ENCODE results near the gene OR2F2.

OR2F2 gene

DNA sequence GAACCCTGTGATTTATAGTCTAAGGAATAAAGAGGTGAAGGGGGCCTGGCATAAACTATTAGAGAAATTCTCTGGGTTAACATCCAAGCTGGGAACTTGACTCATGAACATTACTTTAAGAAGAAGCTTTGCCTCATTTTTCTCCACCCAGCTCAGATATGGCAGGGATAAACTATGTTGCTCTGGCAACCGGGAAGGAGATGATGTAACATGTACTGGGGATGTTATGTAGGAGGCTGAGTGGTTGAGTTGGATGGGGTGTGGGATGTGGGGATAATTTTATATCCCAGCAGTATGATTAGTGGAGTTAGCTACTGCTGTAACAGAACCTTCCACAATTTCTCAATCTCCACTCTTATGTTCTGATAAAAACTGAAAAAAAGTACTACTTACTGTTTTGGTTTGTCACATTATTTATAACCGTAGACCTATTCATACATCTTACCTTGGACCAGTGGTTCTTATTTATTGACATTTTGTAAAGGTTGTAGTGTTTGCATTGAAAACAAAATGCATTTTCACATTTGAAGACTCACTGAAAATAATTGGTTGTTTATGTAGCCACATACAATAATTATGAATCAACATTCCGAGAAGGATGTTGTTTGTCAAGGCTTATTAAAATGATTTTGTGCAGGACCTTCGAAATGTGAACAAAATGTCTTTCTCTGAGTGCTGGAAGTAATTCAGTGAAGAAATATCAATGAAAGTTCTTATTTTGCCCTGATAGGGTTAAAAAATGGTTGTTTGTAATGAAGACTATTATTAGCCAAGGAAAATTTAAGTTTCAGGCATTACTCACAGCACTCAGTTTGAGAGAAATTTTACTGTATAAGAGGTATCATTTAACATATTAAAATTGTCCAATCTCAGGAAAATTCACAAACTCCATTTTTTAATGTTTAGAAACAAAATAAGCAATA is 1.3 kb downstream of the OR2F2 start:
- no peak overlapping the region for H3K9ac ChIP-seq (ENCODE audit: low read depth, low read length, poor library complexity, severe bottlenecking)
- no peaks in the 10 kb centered on the region for H3K36me3 ChIP-seq (ENCODE audit: insufficient read depth, low read length)
- no peaks in the 10 kb centered on the region for H4K20me1 ChIP-seq (ENCODE audit: insufficient read depth, low read length, poor library complexity, severe bottlenecking)
- no peaks in the 10 kb centered on the region for H3F3A ChIP-seq (ENCODE audit: low read depth)
- TF ChIP-seq, protein P1, sequence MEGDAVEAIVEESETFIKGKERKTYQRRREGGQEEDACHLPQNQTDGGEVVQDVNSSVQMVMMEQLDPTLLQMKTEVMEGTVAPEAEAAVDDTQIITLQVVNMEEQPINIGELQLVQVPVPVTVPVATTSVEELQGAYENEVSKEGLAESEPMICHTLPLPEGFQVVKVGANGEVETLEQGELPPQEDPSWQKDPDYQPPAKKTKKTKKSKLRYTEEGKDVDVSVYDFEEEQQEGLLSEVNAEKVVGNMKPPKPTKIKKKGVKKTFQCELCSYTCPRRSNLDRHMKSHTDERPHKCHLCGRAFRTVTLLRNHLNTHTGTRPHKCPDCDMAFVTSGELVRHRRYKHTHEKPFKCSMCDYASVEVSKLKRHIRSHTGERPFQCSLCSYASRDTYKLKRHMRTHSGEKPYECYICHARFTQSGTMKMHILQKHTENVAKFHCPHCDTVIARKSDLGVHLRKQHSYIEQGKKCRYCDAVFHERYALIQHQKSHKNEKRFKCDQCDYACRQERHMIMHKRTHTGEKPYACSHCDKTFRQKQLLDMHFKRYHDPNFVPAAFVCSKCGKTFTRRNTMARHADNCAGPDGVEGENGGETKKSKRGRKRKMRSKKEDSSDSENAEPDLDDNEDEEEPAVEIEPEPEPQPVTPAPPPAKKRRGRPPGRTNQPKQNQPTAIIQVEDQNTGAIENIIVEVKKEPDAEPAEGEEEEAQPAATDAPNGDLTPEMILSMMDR (conservative IDR thresholded peaks at IDR 0.05; ENCODE audit: low read length) = no peak
- TF ChIP-seq EZH2phosphoT487 (IDR thresholded peaks at IDR 0.05; ENCODE audit: borderline replicate concordance) = no peak
- H3K27me3 ChIP-seq (ENCODE audit: insufficient read depth, low read length, poor library complexity, severe bottlenecking) = no peaks in the 10 kb centered on the region
- H2AFZ ChIP-seq (ENCODE audit: low read length) = no peak overlapping the region
- no peaks in the 10 kb centered on the region for H3K79me2 ChIP-seq (ENCODE audit: insufficient read depth, low read length)
- H3K9me3 ChIP-seq (ENCODE audit: insufficient read depth, low read depth, low read length) = no peaks in the 10 kb centered on the region
- H3K4me2 ChIP-seq (ENCODE audit: low read depth, low read length, poor library complexity, severe bottlenecking) = no peak overlapping the region
- H3K4me1 ChIP-seq (ENCODE audit: insufficient read depth, low read length, poor library complexity, severe bottlenecking) = no peaks in the 10 kb centered on the region
- no peak overlapping the region for H3K4me3 ChIP-seq (ENCODE audit: low read length, poor library complexity, severe bottlenecking)
- no peaks in the 10 kb centered on the region for H3K9me2 ChIP-seq (replicated peaks; ENCODE audit: low read depth, low read length)

DNA sequence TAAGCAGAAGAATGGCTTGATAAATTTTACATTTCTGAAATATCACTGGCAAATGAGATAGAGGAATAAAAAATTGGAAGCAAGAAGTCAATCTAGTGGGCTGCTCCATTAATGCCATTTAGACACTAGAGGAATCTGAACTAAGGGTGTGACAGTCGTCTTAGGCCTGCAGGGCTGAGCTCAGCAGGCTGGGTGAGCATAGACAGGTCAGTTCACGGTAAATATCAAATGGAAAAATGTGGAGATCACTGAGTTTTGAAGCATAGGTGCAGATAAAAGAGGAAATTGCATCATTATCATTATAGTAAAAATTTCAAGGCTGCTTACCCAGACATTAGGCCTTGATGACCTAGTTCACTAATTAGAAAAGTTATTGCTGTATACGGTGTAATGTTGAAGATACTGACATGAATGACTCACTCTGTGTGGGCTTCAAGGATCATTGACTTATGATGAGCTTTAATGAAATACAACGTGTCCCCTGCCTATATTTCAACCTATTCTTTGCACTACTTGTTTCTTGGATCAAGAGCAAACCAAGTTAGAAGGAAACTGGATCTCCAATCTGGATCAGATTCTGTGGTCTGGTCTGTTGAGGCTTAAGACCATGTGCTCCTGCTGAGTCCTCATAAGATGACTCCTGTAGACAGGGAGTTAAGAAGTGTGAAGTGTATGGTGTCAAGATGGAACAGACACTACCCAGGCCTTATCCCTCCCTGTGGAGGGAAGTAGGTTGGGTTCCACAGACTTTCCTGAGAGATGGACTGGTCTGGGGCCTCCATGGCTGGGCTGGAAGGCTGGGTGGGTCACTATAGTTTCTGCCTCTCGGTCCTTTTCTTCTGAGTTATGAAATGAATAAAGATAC is 3.6 kb downstream of the OR2F2 start:
- no peaks in the 10 kb centered on the region for H3K27me3 ChIP-seq (ENCODE audit: insufficient read depth, low read length, poor library complexity, severe bottlenecking)
- no peak overlapping the region for H2AFZ ChIP-seq (ENCODE audit: low read length)
- H3K36me3 ChIP-seq (ENCODE audit: insufficient read depth, low read length) = no peaks in the 10 kb centered on the region
- TF ChIP-seq EZH2phosphoT487 (IDR thresholded peaks at IDR 0.05; ENCODE audit: borderline replicate concordance) = no peak
- TF ChIP-seq, protein P1 (conservative IDR thresholded peaks at IDR 0.05; ENCODE audit: low read length) = no peak
- H3K4me3 ChIP-seq (ENCODE audit: low read length, poor library complexity, severe bottlenecking) = no peak overlapping the region
- no peaks in the 10 kb centered on the region for H3K9me3 ChIP-seq (ENCODE audit: insufficient read depth, low read depth, low read length)
- no peaks in the 10 kb centered on the region for H3K79me2 ChIP-seq (ENCODE audit: insufficient read depth, low read length)
- H3K4me2 ChIP-seq (ENCODE audit: low read depth, low read length, poor library complexity, severe bottlenecking) = no peak overlapping the region
- H4K20me1 ChIP-seq (ENCODE audit: insufficient read depth, low read length, poor library complexity, severe bottlenecking) = no peaks in the 10 kb centered on the region
- no peaks in the 10 kb centered on the region for H3K4me1 ChIP-seq (ENCODE audit: insufficient read depth, low read length, poor library complexity, severe bottlenecking)
- H3K9me2 ChIP-seq (replicated peaks; ENCODE audit: low read depth, low read length) = no peaks in the 10 kb centered on the region
- H3K9ac ChIP-seq (ENCODE audit: low read depth, low read length, poor library complexity, severe bottlenecking) = no peak overlapping the region
- H3F3A ChIP-seq (ENCODE audit: low read depth) = no peaks in the 10 kb centered on the region

DNA sequence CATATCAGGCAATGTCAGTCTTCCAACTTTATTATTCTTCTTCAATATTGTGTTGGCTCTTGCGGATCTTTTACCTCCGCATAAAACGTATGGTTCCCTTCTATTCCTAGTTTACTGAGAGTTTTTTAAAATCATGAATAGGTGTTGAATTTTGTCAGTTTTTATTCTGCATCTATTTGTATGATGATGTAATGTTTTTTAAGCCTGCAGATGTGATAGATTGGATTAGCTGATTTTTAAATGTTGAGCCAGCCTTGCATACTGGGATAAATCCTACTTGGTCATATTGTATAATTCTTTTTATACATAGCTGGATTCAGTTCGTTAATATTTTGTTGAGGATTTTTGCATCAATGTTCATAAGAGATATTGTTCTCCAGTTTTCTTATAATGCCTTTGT is 10.4 kb downstream of the OR2F2 start:
- Histone ChIP-seq H3K79me2 (ENCODE audit: insufficient read depth, low read length) (no peaks in the 10 kb centered on the region), H3F3A (ENCODE audit: low read depth) (no peaks in the 10 kb centered on the region), H3K36me3 (ENCODE audit: insufficient read depth, low read length) (no peaks in the 10 kb centered on the region), H3K9me3 (ENCODE audit: insufficient read depth, low read depth, low read length) (no peaks in the 10 kb centered on the region), H3K4me1 (ENCODE audit: insufficient read depth, low read length, poor library complexity, severe bottlenecking) (no peaks in the 10 kb centered on the region), H3K9me2 (replicated peaks; ENCODE audit: low read depth, low read length) (no peaks in the 10 kb centered on the region), H2AFZ (ENCODE audit: low read length) (no peak overlapping the region), H3K4me3 (ENCODE audit: low read length, poor library complexity, severe bottlenecking) (no peak overlapping the region), H3K27me3 (ENCODE audit: insufficient read depth, low read length, poor library complexity, severe bottlenecking) (no peaks in the 10 kb centered on the region), H3K4me2 (ENCODE audit: low read depth, low read length, poor library complexity, severe bottlenecking) (no peak overlapping the region), H3K9ac (ENCODE audit: low read depth, low read length, poor library complexity, severe bottlenecking) (no peak overlapping the region), H4K20me1 (ENCODE audit: insufficient read depth, low read length, poor library complexity, severe bottlenecking) (no peaks in the 10 kb centered on the region)
- TF ChIP-seq, protein P1 (conservative IDR thresholded peaks at IDR 0.05; ENCODE audit: low read length) = no peak
- no peak for TF ChIP-seq EZH2phosphoT487 (IDR thresholded peaks at IDR 0.05; ENCODE audit: borderline replicate concordance)
